ENCODE measurements around the gene PCSK5. TPM values are rescaled to one million over a fixed set of nuclear protein-coding genes. Genes with fewer than 3 reads are reported as not detected.

PCSK5 gene
- total and polyA plus RNA-seq, 2 of the 8 experiments (the other 6 are each of a cell fraction or from before 2014, with no cell fraction given), result 5.5 to 10.7 TPM

DNA sequence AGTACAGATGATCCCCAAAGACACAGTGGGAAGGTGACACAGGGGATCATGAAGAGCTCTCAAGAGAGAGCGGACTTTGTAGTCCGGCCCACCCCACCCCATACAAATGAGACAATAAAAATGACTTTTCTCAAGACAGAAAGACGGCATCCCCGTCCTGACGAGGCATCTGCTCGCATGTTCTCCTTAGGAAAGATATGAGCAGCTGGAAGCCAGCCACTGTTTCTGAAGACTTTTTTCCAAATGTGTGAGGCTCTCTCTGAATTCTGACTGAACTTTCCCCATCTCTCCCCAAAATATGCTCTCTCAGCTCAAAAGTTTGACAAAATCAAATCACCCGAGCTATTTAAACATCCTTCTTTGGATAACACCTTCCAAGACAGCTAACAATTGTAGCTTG is 398.6 kb downstream of the PCSK5 start (continued):
- TF ChIP-seq SIX5 (IDR thresholded peaks at IDR 0.05; ENCODE audit: low read depth, low read length) (no peak), CHD1 (IDR thresholded peaks at IDR 0.05; ENCODE audit: low read depth, low read length) (no peak)
